LoVo (cell line): ENCODE results near the gene THSD7B.
"Not testable (repeated sequence)": the region's sequence is repeated elsewhere in the genome, so short reads cannot be mapped to it uniquely, and the experiment has no call there.

ENCODE experiments used
- DNase-seq: peaks from one replicate; pipeline ENCODE4 v3.0.0-alpha.2; 2016; ENCODE audit warnings: low spot score

Gene THSD7B

DNA sequence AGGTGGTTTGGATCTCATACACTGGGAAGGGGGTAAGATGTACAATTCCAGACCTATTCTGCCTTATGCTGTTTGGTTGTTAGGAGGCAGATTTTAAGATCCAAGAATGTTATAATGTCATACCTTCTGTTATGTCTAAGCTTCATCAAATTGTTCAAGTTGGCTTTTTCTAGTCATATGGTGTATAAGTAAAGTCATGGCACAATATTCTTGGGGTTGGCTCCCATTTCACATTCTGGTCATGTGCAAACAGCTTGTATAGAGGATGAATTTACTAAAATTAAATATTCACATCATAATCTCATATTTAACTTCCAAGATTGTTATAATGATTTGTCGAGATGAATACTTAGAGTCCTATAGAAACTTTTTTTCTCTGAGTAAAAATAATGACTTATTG is 774.0 kb downstream of the THSD7B start:
- DNase-seq = no peak

DNA sequence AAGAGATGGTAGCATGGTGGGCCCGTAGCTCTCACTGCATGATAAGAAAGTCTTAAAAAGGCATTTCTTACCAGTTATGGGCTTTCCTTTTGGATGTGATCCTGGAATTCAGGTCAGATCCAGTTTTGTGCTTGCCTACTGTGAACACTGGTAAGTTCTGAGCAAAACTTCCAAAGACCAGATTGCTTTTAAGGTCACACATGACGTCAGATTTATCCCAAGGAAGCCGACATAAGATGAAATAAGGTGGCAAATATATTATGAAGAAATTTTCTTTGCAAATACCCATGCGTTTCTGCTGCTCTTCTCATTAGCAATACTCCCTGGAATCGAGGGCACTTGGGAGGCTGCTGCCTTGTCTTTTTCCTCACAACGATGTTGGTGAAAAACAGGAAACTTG is 782.5 kb downstream of the THSD7B start:
- no peak for DNase-seq

- DNase-seq = no peak
Measured at GRCh38 chr2:137566387-137566786, 801.0 kb downstream of the THSD7B start.

- no peak for DNase-seq
Measured at GRCh38 chr2:137570484-137570883, 805.1 kb downstream of the THSD7B start.

DNA sequence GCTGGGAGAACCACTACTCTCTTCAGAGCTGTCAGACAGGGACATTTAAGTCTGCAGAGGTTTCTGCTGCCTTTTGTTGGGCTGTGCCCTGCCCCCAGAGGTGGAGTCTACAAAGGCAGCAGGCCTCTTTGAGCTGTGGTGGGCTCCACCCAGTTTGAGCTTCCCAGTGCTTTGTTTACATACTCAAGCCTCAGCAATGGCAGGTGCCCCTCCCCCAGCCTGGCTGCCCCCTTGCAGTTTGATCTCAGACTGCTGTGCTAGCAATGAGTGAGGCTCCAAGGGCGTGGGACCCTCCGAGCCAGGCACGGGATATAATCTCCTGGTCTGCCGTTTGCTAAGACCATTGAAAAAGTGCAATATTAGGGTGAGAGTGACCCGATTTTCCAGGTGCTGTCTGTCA is 822.5 kb downstream of the THSD7B start:
- not testable (repeated sequence) for DNase-seq

- DNase-seq = not testable (repeated sequence)
Measured at GRCh38 chr2:137588578-137588977, 823.2 kb downstream of the THSD7B start.

DNA sequence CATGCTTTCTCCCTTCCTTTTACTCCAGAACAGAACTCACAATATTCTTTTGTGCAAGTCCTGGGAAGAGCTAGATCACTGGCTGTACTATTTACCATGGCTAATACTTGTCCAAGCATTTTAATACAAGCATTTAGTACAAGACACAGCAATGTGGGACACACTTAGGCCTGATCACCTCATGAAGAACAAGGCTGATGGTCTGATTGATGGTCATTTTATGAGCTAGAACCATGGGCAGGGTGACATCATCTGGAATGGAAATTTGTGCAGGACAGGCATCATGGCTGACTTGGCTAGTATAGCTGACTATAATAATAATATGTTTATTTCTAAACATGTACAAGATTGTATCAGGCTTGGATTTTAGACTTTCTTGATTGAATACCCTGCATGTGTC is 824.8 kb downstream of the THSD7B start:
- no peak for DNase-seq

GRCh38 chr2:137607722-137608318 is 842.5 kb downstream of the THSD7B start:
- no peak for DNase-seq

DNA sequence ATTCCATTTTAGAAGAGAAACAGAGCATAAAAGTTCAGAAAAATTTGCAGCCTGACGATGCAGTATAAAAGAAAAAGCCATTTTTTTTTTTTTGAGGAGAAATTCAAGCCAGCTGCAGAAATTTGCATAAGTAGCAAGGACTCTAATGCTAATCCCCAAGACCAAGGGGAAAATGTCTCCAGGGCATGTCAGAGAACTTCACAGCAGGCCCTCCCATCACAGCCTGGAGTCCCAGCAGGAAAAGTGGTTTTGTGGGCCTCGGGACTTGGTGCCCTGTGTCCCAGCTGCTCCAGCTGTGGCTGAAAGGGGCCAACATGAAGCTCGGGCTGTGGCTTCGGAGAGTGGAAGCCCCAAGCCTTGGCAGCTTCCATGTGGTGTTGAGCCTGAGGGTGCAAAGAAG is 873.6 kb downstream of the THSD7B start:
- DNase-seq = no peak

- DNase-seq = no peak
Measured at GRCh38 chr2:137644731-137645130, 879.4 kb downstream of the THSD7B start.

GRCh38 chr2:137654046-137654445 is 888.7 kb downstream of the THSD7B start:
- DNase-seq = no peak

GRCh38 chr2:137655814-137656213 is 890.5 kb downstream of the THSD7B start:
- DNase-seq = no peak

DNA sequence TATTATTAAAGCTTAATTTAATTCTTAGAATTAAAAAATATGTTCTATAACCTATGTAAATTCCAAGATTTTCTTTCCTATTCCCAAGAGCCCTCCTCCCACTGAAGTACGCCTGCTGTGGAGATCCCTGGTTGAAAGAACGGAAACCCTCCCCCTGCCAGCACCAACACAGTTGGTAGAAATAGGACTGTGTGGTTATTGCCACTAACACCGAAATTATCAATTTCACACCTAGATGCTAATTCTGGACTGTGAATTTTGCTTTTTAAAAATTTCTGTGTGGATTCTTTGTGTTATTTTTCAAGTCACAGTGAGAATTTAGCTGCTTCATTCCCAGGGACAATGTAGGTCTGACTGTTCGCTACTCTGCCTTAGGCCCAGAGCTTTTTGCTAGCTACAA is 893.1 kb downstream of the THSD7B start:
- no peak for DNase-seq

GRCh38 chr2:137659616-137660015 is 894.3 kb downstream of the THSD7B start:
- no peak for DNase-seq

- DNase-seq = no peak
Measured at GRCh38 chr2:137670111-137670510, 904.8 kb downstream of the THSD7B start.

DNA sequence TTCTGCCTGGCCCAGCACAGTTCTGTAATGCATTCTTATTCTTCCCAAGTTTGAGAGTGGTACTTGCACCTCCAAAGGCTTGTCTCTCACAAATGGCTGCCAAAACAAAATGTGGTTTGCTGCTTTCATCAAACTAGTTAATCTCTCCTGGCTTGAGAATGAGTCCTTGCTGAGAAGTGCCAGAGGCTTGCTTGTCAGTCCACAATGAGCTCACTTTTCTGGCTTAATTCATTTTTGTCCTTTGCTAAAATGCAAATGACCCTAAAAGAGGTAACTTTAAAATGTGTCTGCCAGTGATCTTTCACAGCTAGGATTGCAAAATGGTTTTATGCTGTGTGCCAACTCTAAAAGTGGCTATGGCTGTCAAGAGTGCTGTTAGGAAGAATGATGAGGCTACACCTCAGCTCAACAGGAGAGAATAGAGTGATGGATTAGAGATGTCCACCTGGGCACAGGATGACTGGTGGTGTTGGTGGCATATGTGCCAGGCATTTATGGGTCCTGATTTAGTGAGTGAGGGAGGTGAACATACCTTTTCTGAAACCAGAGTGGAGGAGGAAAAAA is 907.7 kb downstream of the THSD7B start:
- no peak for DNase-seq

DNA sequence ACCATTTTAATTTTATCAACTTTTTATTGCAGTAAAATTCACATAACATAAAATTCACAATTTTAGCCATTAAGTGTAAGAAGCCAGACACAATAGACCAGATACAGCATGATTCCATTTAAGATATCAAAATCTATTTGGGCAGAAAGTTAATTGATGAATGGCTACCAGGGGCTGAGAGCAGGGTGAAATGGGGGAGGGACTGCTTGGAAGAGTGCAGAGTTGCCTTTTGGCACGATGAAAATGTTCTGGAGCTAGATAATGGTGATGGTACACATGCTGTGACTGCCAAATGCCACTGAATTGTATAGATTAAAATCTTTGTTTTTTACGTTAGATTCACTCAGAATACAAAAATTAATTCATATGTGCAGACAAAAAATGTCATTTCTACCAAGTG is 909.6 kb downstream of the THSD7B start:
- DNase-seq = no peak

GRCh38 chr2:137675584-137676327 is 910.4 kb downstream of the THSD7B start:
- no peak for DNase-seq

GRCh38 chr2:137676346-137676745 is 911.0 kb downstream of the THSD7B start:
- no peak for DNase-seq

GRCh38 chr2:137677466-137677865 is 912.1 kb downstream of the THSD7B start:
- DNase-seq = no peak

GRCh38 chr2:137689549-137689948 is 924.2 kb downstream of the THSD7B start:
- no peak for DNase-seq

DNA sequence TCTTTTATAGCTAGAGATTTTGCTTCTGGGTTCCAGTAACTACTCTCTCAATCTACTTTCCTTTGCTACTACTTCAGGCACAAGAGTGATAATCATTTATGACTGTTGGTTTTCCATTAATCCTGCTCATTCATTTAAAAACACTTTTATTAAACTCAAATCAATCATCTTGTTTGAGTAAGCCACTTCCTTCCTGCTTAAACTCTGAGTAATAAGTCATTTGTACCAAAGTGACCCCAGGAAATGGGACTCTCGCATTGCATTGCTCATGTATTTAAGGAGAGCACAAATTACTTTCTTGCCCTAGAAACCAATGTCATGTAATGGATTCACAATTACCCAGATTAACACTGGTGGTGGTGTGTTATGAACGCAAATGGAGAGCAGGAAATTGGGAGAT is 928.2 kb downstream of the THSD7B start:
- DNase-seq = no peak

GRCh38 chr2:137696916-137697315 is 931.6 kb downstream of the THSD7B start:
- no peak for DNase-seq

DNA sequence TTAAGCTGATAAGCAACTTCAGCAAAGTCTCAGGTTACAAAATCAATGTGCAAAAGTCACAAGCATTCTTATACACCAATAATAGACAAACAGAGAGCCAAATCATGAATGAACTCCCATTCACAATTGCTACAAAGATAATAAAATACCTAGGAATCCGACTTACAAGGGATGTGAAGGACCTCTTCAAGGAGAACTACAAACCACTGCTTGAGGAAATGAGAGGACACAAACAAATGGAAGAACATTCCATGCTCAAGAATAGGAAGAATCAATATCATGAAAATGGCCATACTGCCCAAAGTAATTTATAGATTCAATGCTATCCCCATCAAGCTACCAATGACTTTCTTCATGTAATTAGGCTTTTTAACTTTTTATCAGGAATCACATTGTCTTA is 934.9 kb downstream of the THSD7B start:
- DNase-seq = not testable (repeated sequence)
